NCI-H1436 (cell line): Measurements from ENCODE around the gene ELF2.
A peak's percentile ranks its signal among the peaks of the same experiment; 100 is the strongest.
"Not testable (repeated sequence)": the region's sequence is repeated elsewhere in the genome, so short reads cannot be mapped to it uniquely, and the experiment has no call there.

Experiments used
- DNase-seq: peaks from one replicate; lab custom pipeline; 2025; lab: John Stamatoyannopoulos, UW

ELF2 gene

DNA sequence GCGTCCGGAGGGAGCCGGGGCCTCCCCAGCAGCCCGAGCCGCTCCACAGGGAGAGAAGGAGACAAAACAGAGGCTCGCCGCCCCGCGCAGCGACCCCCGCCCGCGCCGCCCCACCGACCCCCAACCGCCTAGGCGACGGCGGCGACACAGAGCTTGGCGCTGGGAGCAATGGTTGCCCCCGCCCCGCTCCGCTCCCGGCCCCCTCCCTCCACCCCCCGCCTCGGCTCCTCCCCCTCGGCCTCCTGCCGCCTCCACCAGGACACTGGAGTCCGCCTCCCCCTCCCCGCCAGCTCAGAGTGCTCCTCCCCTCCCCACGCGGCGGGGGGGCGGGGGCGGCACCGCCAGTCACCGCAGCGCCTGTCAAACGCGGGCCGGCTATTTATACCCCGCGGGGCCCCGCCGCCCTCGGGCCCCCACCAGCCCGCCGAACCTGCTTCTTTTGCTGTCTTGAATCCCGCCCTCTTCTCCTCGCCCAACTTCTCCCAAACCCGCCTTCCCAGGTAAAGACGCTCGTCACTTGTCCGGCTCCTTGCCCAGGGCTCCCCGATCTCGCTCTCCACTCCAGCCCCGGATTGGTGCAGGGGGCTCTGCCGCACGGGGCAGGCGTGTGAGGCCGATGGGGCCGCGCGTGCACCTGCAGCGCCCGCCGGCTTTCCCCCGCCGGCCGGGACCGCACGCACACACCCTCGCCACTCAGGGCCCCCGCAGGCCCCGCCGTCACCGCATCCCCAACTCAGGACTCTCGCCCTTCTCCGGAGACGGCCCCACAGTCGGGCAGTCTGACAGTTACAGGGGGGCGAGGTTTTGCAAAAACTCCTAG lies at the start of gene ELF2:
TSS of gene ELF2 (minus strand) at position 170 of the 820 bp plus-strand sequence. CDS start 39,517 bp downstream, outside the sequence.
- DNase-seq, result peak; percentile 92

DNA sequence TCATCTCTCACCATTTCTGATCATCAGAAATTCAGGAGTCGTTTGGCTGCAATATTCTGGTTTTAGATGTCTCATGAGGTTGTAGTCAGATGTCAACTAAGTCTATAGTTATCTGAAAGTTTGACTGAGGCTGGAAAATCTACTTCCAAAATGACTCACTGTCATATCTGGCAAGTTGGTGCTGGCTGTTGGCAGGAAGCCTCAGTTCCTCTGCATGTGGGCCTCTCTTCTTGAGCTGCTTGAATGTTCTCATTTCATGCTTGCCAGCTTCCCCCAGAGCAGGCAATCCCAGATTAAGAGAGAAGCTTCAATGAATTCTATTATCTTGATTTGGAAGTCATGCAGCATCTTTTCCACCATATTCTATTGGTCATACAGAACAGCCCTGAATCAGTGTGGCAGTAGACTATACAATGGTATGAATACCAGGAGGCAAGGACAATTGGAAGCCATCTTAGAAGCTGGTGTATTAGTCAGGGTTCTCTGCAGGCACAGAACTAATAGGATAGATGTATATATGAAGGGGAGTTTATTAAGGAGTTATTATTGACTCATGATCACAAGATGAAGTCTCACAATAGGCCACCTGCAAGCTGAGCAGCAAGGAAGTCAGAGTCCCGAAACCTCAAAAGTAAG lies 46.8 kb upstream of the ELF2 start:
- DNase-seq, result no peak

DNA sequence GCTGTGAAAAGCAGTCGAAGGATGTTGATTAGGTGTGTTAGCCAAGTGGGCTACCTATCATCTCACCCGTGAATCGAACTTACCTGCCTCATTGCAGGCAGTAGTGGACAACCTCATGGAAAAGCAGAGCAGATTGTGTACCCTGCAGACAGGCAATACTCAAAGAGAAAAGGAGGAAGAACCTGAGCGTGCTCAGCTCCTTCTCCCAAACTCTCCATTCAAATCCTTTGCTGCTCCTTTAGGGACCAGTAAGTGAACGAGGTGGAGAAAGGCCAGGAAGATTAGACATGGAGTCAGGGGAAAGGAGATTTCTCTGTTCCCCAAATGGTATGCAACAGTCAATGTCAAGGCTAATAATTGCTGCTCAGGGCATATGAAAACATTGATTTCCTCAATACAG lies 45.2 kb upstream of the ELF2 start:
- DNase-seq, result no peak

DNA sequence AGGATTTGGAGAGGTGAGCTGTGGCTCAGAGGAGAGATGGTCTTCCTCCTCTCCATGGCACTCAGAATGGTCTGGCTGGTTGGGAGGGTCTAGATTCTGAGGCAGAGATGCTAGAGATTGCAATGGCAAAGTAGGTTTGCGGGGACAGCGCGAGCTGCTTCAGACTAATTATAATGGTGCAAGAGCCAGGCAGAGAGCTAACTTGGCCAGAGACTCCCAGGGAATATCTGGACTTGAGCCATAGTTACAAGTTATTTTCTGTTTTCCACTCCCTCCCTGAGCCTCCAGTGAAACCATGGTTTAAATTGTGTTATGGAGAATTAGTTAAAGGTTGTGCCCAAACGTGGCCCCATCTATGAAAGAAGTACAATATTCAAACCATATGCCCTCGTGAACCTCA lies 44.7 kb upstream of the ELF2 start:
- no peak for DNase-seq

DNA sequence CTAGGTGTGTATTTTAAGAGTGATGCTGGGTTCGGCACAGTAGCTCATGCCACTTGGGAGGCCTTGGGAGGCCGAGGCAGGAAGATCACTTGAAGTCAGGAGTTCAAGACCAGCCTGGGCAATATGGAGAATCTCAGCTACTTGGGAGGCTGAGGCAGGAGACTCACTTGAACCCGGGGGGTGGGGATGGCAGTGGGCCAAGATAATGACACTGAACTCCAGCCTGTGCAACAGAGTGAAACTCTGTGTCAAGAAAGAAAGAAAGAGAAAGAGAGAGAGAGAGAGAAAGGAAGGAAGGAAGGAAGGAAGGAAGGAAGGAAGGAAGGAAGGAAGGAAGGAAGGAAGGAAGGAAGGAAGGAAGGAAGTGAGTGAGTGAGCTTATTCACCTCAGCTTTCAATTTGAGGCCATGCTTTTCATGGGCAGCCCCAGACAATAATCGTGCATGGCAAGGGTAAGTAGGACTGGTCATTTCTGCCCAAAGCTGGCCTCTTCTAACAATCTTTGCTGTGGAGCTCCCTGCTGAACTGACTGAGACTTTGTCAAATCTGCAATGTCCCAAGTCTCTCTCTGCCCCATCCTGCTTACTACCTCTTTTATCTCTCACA lies 42.5 kb upstream of the ELF2 start:
- DNase-seq, result no peak

GRCh38 chr4:139214039-139214534 lies 37.1 kb upstream of the ELF2 start:
- peak; percentile 66 for DNase-seq

GRCh38 chr4:139213633-139214032 lies 36.6 kb upstream of the ELF2 start:
- DNase-seq, result not testable (repeated sequence)

- no peak for DNase-seq
Measured at GRCh38 chr4:139212900-139213299, 35.9 kb upstream of the ELF2 start.

GRCh38 chr4:139210486-139210885 lies 33.5 kb upstream of the ELF2 start:
- no peak for DNase-seq

GRCh38 chr4:139209470-139210063 lies 32.5 kb upstream of the ELF2 start:
- no peak for DNase-seq

DNA sequence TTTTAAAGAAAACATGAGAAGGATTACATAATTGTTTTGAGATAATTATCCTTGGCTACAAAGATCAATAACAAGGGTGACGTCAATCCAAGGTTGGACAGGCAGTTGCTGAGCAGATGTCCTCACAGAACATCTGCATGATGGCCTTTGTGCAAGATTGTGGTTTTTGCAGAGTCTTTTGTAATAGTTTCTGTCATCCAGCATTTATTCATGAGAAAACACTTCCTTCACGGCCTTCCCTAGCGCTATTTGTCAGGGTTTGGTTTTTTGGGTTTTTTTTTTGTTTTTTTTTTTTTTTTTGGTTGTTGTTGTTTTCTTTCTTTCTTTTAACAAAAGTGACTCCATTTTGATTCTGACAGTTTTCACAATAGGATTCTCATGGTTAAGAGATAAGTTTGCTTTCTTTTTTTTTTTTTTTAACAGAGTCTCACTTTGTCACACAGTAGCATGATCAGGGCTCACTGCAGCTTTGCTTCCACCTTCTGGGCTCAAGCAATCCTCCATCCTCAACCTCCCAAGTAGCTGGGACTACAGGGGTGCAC lies 31.5 kb upstream of the ELF2 start:
- no peak for DNase-seq

- no peak for DNase-seq
Measured at GRCh38 chr4:139207873-139208403, 30.9 kb upstream of the ELF2 start.

GRCh38 chr4:139207247-139207646 lies 30.2 kb upstream of the ELF2 start:
- no peak for DNase-seq

DNA sequence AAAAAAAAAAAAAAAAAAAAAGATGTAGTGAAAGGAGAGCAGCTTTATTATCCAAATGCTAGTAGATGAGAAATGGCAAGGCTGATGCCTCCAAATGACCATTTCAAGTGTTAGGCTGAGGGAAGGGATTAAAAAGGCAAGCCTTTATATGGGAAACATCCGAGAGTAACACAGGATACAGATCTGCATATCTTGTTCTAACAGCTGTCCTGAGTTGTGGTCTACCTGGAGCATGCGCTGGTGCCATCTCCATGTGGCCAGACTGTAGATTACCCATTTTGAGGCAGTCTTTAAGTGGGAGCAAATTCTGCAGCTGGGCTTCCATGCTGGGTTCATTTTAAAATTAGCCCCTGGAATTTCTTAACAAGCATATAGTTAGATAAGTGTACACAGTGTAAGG lies 26.0 kb upstream of the ELF2 start:
- DNase-seq, result no peak

GRCh38 chr4:139200506-139200905 lies 23.5 kb upstream of the ELF2 start:
- DNase-seq, result no peak

- no peak for DNase-seq
Measured at GRCh38 chr4:139200102-139200501, 23.1 kb upstream of the ELF2 start.

DNA sequence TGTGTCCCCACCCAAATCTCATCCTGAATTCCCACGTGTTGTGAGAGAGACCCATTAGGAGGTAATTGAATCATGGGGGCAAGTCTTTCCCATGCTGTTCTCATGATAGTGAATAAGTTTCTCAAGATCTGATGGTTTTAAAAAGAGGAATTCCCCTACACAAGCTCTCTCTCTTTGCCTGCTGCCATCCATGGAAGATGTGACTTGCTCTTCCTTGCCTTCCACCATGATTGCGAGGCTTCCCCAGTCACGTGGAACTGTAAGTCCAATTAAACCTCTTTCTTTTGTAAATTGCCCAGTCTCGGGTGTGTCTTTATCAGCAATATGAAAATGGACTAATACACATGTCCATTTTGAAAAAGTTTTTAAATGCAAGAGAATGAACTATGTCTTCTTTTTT lies 20.2 kb upstream of the ELF2 start:
- not testable (repeated sequence) for DNase-seq

- no peak for DNase-seq
Measured at GRCh38 chr4:139196462-139196861, 19.4 kb upstream of the ELF2 start.

DNA sequence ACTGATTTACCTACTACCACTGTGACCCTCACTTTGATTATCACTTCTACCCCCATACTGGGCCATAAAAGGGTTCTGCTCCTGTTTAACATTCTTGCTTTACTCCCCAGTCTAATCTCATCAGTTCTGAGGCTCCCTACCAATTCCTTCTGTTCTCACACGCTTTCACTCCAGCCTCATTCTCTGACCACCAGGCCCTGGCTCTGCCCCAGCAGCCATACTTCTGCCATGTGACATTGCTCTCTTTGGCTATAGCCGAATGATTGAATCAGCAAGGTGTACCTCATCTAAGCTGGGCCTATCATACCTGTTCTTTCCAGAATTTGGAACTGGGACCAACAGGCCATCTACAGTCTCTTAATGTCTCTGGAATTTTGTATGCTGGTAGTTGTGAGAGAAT lies 14.4 kb upstream of the ELF2 start:
- no peak for DNase-seq

DNA sequence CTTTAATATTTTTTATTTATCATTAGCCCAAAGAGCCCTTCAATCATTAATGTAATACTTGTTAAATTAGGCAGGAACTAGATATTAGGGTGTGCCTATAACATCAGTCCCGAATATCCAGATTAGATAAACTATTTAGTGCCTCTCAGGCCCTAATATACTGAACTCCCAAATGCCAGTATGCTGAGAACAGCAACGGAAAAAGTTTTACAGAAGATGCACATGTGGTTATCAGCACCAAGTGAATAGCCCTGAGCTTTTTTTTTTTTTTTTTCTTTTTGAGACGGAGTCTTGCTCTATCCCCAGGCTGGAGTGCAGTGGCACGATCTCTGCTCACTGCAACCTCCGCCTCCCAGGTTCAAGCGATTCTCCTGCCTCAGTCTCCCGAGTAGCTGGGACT lies 13.0 kb upstream of the ELF2 start:
- no peak for DNase-seq

DNA sequence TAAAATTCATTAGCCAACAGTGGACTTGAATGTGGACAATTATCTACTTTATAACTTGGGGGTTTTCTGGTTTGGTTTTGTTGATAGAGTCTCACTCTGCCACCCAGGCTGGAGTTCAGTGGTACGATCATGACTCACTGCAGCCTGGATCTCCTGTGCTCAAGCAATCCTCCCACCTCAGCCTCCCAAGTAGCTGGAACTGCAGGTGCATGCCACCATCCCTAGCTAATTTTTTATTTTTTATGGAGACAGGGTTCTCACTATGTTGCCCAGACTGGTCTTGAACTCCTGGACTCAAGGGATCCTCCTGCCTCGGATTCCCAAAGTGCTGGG lies 12.4 kb upstream of the ELF2 start:
- no peak for DNase-seq
